SH-SY5Y (cell line): ENCODE data around the gene GHSR.

ENCODE experiments used
- GATA2 ChIP-seq: IDR thresholded peaks from 2 replicates; pipeline ENCODE4 v1.6.1; 2011; ENCODE audit warnings: mild to moderate bottlenecking, low read depth, low read length
- GATA3 ChIP-seq: IDR thresholded peaks from 2 replicates; pipeline ENCODE4 v1.6.1; 2011; ENCODE audit warnings: low read depth, mild to moderate bottlenecking, low read length, moderate library complexity

DNA sequence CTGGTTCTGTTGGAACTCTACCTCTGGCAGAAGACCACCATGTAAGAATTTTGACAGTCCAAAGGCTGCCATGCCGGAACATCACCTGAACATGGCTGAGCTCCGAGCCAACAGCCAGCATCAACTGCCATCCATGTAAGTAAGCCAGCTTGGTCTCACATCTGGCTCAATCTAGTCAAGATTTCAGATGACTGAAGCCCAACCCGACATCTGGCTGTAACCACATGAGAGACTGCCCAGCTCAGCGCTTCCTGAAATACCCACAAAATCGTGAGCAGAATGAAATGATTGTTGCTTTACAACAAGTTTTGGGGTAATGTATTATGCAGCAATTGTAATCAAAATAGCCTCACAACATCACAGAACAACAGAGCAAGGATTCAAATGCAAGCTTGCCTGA, 32.9 kb downstream of the GHSR start:
- TF ChIP-seq GATA3 (no peak), GATA2 (no peak)
